BLaER1 treated with 17β-estradiol and CSF1 and Interleukin-3, amounts not matched to agents 10 nM and 100 nM (cell line): ENCODE measurements around the gene ATXN1.
"Not testable (repeated sequence)": the region's sequence is repeated elsewhere in the genome, so short reads cannot be mapped to it uniquely, and the experiment has no call there.

Source experiments
- H3K27ac ChIP-seq, 11 experiments: shearing (Covaris generic); formaldehyde crosslinking; 2 replicates each; pipeline ENCODE4 v1.8.1; 2022
- H3K27me3 ChIP-seq, 11 experiments: shearing (Covaris generic); formaldehyde crosslinking; 2 replicates each; pipeline ENCODE4 v1.8.1; 2022
- H3K36me3 ChIP-seq, 11 experiments: shearing (Covaris generic); formaldehyde crosslinking; 2 replicates each; pipeline ENCODE4 v1.8.1; 2022
- H3K4me1 ChIP-seq, 10 experiments: shearing (Covaris generic); formaldehyde crosslinking; 2 replicates each; pipeline ENCODE4 v1.8.1; 2022
- H3K4me2 ChIP-seq, 11 experiments: shearing (Covaris generic); formaldehyde crosslinking; 2 replicates each; pipeline ENCODE4 v1.8.1; 2022
- H3K4me3 ChIP-seq, 10 experiments: shearing (Covaris generic); formaldehyde crosslinking; 2 replicates each; pipeline ENCODE4 v1.8.1; 2022
- H3K9ac ChIP-seq, 11 experiments: shearing (Covaris generic); formaldehyde crosslinking; 2 replicates each; pipeline ENCODE4 v1.8.1; 2022
- H3K9me3 ChIP-seq, 11 experiments: shearing (Covaris generic); formaldehyde crosslinking; replicated peaks in 1 of 11; 2 replicates each; pipeline ENCODE4 v1.8.1; 2022
- H4K20me1 ChIP-seq, 11 experiments: shearing (Covaris generic); formaldehyde crosslinking; 2 replicates each; pipeline ENCODE4 v1.8.1; 2022
- Cebpa-rat ChIP-seq, 11 experiments: shearing (Covaris generic); IDR thresholded peaks; 2 replicates each; pipeline ENCODE4 v1.8.1; 2022

The ATXN1 gene

GRCh38 chr6:16637635-16638034 lies 123.6 kb downstream of the ATXN1 start:
- Histone ChIP-seq H3K4me1 (peaks cover 8 to 13% (median 11%) of the 10 kb centered on the region in 10 experiments; a peak in 19 of 20 replicates), H3K27ac (no peak overlapping the region), H3K9ac (no peak overlapping the region), H4K20me1 (peaks cover 0 to 38% (median 0%) of the 10 kb centered on the region in 11 experiments; a peak in 6 of 22 replicates), H3K36me3 (peaks cover 0 to 65% (median 4%) of the 10 kb centered on the region in 11 experiments; a peak in 10 of 22 replicates), H3K27me3 (no peaks in the 10 kb centered on the region), H3K4me2 (no peak overlapping the region), H3K9me3 (peaks cover 0 to 36% (median 19%) of the 10 kb centered on the region in 11 experiments; a peak in 18 of 22 replicates), H3K4me3 (no peak overlapping the region)
- no peak for TF ChIP-seq Cebpa-rat (IDR thresholded peaks at IDR 0.05)

GRCh38 chr6:16635810-16636602 lies 125.3 kb downstream of the ATXN1 start:
- H3K9ac ChIP-seq, result no peak overlapping the region
- peaks cover 0 to 23% (median 12%) of the 10 kb centered on the region in 11 experiments; a peak in 17 of 22 replicates for H3K9me3 ChIP-seq
- peaks cover 0 to 49% (median 0%) of the 10 kb centered on the region in 11 experiments; a peak in 6 of 22 replicates for H4K20me1 ChIP-seq
- H3K4me1 ChIP-seq, result peaks cover 8 to 13% (median 12%) of the 10 kb centered on the region in 10 experiments; a peak in 19 of 20 replicates
- peak overlapping the region; percentile 13 to 65 (median 50); a peak in 20 of 22 replicates for H3K4me2 ChIP-seq
- H3K27me3 ChIP-seq, result no peaks in the 10 kb centered on the region
- peak overlapping the region in 1 of 11 experiments; percentile 7; a peak in 1 of 22 replicates for H3K27ac ChIP-seq
- H3K36me3 ChIP-seq, result peaks cover 0 to 65% (median 4%) of the 10 kb centered on the region in 11 experiments; a peak in 9 of 22 replicates
- TF ChIP-seq Cebpa-rat (IDR thresholded peaks at IDR 0.05), result no peak
- H3K4me3 ChIP-seq, result no peak overlapping the region

- Histone ChIP-seq H3K9ac (no peak overlapping the region), H3K4me3 (no peak overlapping the region), H3K36me3 (peaks cover 0 to 66% (median 4%) of the 10 kb centered on the region in 11 experiments; a peak in 9 of 22 replicates), H3K27ac (no peak overlapping the region; a peak in 1 of 22 replicates), H3K4me1 (peaks cover 8 to 13% (median 12%) of the 10 kb centered on the region in 10 experiments; a peak in 19 of 20 replicates), H4K20me1 (peaks cover 0 to 51% (median 0%) of the 10 kb centered on the region in 11 experiments; a peak in 6 of 22 replicates), H3K4me2 (peak overlapping the region in 3 of 11 experiments; percentile 13 to 62 (median 52); a peak in 2 of 22 replicates), H3K9me3 (peaks cover 0 to 21% (median 10%) of the 10 kb centered on the region in 11 experiments; a peak in 10 of 22 replicates), H3K27me3 (no peaks in the 10 kb centered on the region)
- TF ChIP-seq Cebpa-rat (IDR thresholded peaks at IDR 0.05), result no peak
Measured at GRCh38 chr6:16635291-16635809, 125.9 kb downstream of the ATXN1 start.

GRCh38 chr6:16634855-16635254 lies 126.4 kb downstream of the ATXN1 start:
- Histone ChIP-seq H3K9me3 (peaks cover 3 to 24% (median 13%) of the 10 kb centered on the region in 11 experiments; a peak in 12 of 22 replicates), H4K20me1 (peaks cover 0 to 55% (median 0%) of the 10 kb centered on the region in 11 experiments; a peak in 6 of 22 replicates), H3K4me3 (no peak overlapping the region), H3K4me2 (no peak overlapping the region), H3K36me3 (peaks cover 0 to 66% (median 4%) of the 10 kb centered on the region in 11 experiments; a peak in 9 of 22 replicates), H3K27me3 (no peaks in the 10 kb centered on the region), H3K27ac (no peak overlapping the region), H3K4me1 (peaks cover 8 to 13% (median 12%) of the 10 kb centered on the region in 10 experiments; a peak in 19 of 20 replicates), H3K9ac (no peak overlapping the region)
- TF ChIP-seq Cebpa-rat (IDR thresholded peaks at IDR 0.05), result no peak

- no peak for TF ChIP-seq Cebpa-rat (IDR thresholded peaks at IDR 0.05)
- Histone ChIP-seq H3K27ac (no peak overlapping the region), H3K9ac (no peak overlapping the region), H3K27me3 (no peaks in the 10 kb centered on the region), H3K4me3 (no peak overlapping the region), H3K36me3 (peaks cover 0 to 66% (median 2%) of the 10 kb centered on the region in 11 experiments; a peak in 9 of 22 replicates), H4K20me1 (peaks cover 0 to 55% (median 0%) of the 10 kb centered on the region in 11 experiments; a peak in 6 of 22 replicates), H3K4me1 (peaks cover 8 to 13% (median 12%) of the 10 kb centered on the region in 10 experiments; a peak in 19 of 20 replicates), H3K4me2 (no peak overlapping the region), H3K9me3 (peaks cover 7 to 23% (median 12%) of the 10 kb centered on the region in 11 experiments; a peak in 19 of 22 replicates)
Measured at GRCh38 chr6:16633961-16634360, 127.3 kb downstream of the ATXN1 start.

- no peak overlapping the region for H3K4me2 ChIP-seq
- H3K27me3 ChIP-seq, result no peaks in the 10 kb centered on the region
- H3K4me1 ChIP-seq, result peaks cover 8 to 13% (median 12%) of the 10 kb centered on the region in 10 experiments; a peak in 19 of 20 replicates
- TF ChIP-seq Cebpa-rat (IDR thresholded peaks at IDR 0.05), result no peak
- no peak overlapping the region for H3K9ac ChIP-seq
- peaks cover 0 to 67% (median 0%) of the 10 kb centered on the region in 11 experiments; a peak in 7 of 22 replicates for H3K36me3 ChIP-seq
- H4K20me1 ChIP-seq, result peaks cover 0 to 55% (median 0%) of the 10 kb centered on the region in 11 experiments; a peak in 6 of 22 replicates
- no peak overlapping the region for H3K27ac ChIP-seq
- peaks cover 10 to 23% (median 16%) of the 10 kb centered on the region in 11 experiments; a peak in 20 of 22 replicates for H3K9me3 ChIP-seq
- H3K4me3 ChIP-seq, result no peak overlapping the region
Measured at GRCh38 chr6:16633465-16633864, 127.8 kb downstream of the ATXN1 start.

- Histone ChIP-seq H3K9ac (no peak overlapping the region), H3K27me3 (no peaks in the 10 kb centered on the region), H4K20me1 (peaks cover 0 to 55% (median 0%) of the 10 kb centered on the region in 11 experiments; a peak in 6 of 22 replicates), H3K4me3 (no peak overlapping the region), H3K4me2 (no peak overlapping the region; a peak in 1 of 22 replicates), H3K4me1 (peaks cover 8 to 20% (median 12%) of the 10 kb centered on the region in 10 experiments; a peak in 19 of 20 replicates), H3K36me3 (peaks cover 0 to 66% (median 0%) of the 10 kb centered on the region in 11 experiments; a peak in 7 of 22 replicates), H3K27ac (no peak overlapping the region), H3K9me3 (peaks cover 12 to 24% (median 18%) of the 10 kb centered on the region in 11 experiments; a peak in 20 of 22 replicates)
- no peak for TF ChIP-seq Cebpa-rat (IDR thresholded peaks at IDR 0.05)
Measured at GRCh38 chr6:16632101-16632500, 129.2 kb downstream of the ATXN1 start.

- H3K9ac ChIP-seq, result no peak overlapping the region
- no peak for TF ChIP-seq Cebpa-rat (IDR thresholded peaks at IDR 0.05)
- H3K36me3 ChIP-seq, result peaks cover 0 to 69% (median 0%) of the 10 kb centered on the region in 11 experiments; a peak in 7 of 22 replicates
- H3K4me1 ChIP-seq, result peaks cover 0 to 28% (median 12%) of the 10 kb centered on the region in 10 experiments; a peak in 14 of 20 replicates
- peaks cover 0 to 52% (median 0%) of the 10 kb centered on the region in 11 experiments; a peak in 5 of 22 replicates for H4K20me1 ChIP-seq
- H3K4me2 ChIP-seq, result no peak overlapping the region
- H3K9me3 ChIP-seq, result peaks cover 12 to 24% (median 18%) of the 10 kb centered on the region in 11 experiments; a peak in 20 of 22 replicates
- H3K4me3 ChIP-seq, result no peak overlapping the region
- no peak overlapping the region for H3K27ac ChIP-seq
- no peaks in the 10 kb centered on the region for H3K27me3 ChIP-seq
Measured at GRCh38 chr6:16630026-16630643, 131.1 kb downstream of the ATXN1 start.

GRCh38 chr6:16628580-16628979 lies 132.7 kb downstream of the ATXN1 start:
- H3K9ac ChIP-seq, H3K27me3 ChIP-seq, H3K27ac ChIP-seq, H3K4me3 ChIP-seq, H3K4me2 ChIP-seq: not testable (repeated sequence)
- peaks cover 0 to 28% (median 12%) of the 10 kb centered on the region in 10 experiments; a peak in 14 of 20 replicates for H3K4me1 ChIP-seq
- H3K36me3 ChIP-seq, result peaks cover 0 to 64% (median 0%) of the 10 kb centered on the region in 11 experiments; a peak in 7 of 22 replicates
- H4K20me1 ChIP-seq, result peaks cover 0 to 42% (median 0%) of the 10 kb centered on the region in 11 experiments; a peak in 4 of 22 replicates
- H3K9me3 ChIP-seq, result peaks cover 12 to 24% (median 18%) of the 10 kb centered on the region in 11 experiments; a peak in 20 of 22 replicates
